AG10803 (cell line): ENCODE results near the gene KIDINS220.

ENCODE experiments used
- DNase-seq: peaks from one replicate; pipeline ENCODE4 v3.0.0; 2010; ENCODE audit warnings: low read depth
- H3K4me3 ChIP-seq: 2 replicates; pipeline ENCODE4 v1.5.1; 2011; ENCODE audit warnings: mild to moderate bottlenecking, low read length, control low read depth
- TF ChIP-seq, protein P1 (sequence below): conservative IDR thresholded peaks from 2 replicates; pipeline ENCODE4 v1.5.1; 2011; ENCODE audit warnings: mild to moderate bottlenecking, low read length, control low read depth, inconsistent platforms

KIDINS220 gene

DNA sequence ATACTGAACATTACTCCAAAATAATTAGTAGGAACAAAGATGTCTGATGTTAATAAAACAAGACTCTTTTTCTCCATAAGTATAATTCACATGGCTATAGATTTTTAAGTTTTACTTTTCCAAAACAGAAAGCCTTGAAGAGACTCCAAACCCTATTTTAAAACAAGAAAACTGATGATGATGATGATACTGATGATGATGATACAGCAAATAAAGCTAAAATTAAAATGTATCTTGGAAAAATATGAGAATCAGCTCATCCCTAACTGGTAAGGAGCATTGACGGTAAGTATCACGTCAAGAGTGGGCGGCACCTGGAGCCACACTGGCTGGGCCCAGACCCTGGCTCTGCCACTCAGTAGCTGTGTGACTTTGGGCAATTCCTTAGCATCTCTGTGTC lies 116.0 kb downstream of the KIDINS220 start:
- DNase-seq: no peak
- H3K4me3 ChIP-seq: no peak overlapping the region
- TF ChIP-seq, protein P1, sequence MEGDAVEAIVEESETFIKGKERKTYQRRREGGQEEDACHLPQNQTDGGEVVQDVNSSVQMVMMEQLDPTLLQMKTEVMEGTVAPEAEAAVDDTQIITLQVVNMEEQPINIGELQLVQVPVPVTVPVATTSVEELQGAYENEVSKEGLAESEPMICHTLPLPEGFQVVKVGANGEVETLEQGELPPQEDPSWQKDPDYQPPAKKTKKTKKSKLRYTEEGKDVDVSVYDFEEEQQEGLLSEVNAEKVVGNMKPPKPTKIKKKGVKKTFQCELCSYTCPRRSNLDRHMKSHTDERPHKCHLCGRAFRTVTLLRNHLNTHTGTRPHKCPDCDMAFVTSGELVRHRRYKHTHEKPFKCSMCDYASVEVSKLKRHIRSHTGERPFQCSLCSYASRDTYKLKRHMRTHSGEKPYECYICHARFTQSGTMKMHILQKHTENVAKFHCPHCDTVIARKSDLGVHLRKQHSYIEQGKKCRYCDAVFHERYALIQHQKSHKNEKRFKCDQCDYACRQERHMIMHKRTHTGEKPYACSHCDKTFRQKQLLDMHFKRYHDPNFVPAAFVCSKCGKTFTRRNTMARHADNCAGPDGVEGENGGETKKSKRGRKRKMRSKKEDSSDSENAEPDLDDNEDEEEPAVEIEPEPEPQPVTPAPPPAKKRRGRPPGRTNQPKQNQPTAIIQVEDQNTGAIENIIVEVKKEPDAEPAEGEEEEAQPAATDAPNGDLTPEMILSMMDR: no peak

DNA sequence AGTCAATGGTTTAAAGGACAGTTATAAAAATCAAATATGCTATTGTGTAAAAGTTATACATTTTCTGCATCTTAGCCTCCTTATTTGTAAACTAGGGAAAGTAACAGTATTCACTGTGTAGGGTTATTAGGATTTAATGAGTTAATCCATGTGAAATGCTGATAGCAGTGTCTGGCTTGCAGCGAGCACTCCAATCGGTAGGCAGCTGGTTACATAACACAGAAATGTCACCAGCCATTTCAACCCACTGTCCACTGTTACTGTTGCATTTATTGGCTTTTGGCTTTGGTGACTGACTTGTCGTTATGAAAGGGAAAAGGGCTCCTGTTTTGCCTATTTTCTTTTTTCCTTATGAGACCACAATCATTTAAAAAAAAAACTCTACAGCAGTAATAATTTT lies 116.7 kb downstream of the KIDINS220 start:
- H3K4me3 ChIP-seq: no peak overlapping the region
- TF ChIP-seq, protein P1: no peak
- no peak for DNase-seq

DNA sequence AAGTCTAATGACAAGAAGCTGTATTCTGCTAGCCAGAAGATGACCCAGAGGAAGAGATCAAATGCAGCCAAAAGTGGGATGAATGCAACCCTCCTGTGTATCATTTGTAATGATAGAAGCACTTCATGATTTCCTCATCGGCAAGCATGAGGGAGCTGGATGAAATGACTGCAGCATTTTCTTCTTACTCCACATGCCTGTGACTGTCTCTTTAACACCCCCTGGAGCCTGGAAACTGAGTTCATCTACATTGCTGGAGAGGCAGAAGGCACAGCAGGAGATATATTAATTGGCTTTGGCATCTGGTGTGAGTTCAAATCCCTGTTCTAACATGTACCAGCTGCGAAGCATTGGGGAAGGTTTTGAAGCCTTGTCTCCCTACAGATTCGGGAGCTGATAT lies 117.9 kb downstream of the KIDINS220 start:
- peak; percentile 59 for DNase-seq
- no peak overlapping the region for H3K4me3 ChIP-seq
- TF ChIP-seq, protein P1: no peak

DNA sequence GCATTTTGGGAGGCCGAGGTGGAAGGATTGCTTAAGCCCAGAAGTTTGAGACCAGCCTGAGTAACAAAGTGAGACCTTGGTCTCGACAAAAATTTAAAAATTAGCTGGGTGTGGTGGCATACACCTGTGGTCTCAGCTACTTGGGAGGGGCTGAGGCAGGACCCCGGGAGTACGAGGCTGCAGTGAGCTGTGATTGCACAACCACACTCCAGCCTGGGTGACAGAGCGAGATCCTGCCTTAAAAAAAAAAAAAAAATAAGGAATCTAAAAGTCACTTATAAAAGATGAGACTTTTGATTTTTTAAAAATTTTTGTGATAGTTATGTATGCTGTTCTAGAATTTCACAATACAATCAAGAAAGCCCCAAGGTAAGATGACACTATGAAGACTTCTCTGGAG lies 122.4 kb downstream of the KIDINS220 start:
- DNase-seq: no peak
- TF ChIP-seq, protein P1: no peak
- H3K4me3 ChIP-seq: no peak overlapping the region

DNA sequence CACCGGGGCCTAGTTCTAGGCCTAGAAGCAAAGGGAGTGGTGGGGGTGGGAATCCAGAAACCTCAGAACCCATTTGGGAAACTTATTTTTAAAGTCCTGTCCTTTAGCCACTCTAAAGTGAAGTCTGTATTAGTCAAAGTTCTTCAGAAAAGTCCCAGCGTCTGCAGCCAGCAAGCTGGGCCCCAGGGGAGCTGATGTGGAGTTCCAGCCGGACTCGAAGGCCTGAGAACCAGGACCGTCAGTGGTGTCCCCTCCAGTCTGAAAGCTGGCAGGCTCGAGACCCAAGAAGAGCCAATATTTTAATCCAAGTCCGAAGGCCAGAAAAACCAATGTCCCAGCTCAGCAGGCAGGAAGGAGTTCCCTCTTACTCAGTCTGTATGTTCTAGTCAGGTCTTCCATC lies 123.1 kb downstream of the KIDINS220 start:
- no peak for DNase-seq
- no peak overlapping the region for H3K4me3 ChIP-seq
- TF ChIP-seq, protein P1: no peak

DNA sequence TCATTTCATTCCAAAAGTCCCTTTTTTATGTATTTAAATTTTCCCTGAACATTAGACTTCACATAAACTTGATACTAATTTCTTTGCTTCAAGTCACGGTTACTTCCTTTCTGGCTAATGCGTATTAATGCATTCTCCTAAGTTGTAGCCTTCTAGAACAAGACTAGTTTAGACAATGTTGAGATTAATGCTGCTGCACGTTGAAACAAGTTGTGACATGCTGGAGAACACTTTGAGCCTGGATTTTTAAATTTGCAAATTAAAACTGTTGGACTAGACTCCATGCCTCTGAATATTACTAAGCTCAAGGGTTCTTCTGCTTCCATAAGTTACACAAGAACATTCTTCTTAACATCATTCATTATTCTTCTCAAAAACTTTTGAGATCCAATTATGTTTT lies 126.5 kb downstream of the KIDINS220 start:
- DNase-seq: no peak
- no peak overlapping the region for H3K4me3 ChIP-seq
- TF ChIP-seq, protein P1: no peak

DNA sequence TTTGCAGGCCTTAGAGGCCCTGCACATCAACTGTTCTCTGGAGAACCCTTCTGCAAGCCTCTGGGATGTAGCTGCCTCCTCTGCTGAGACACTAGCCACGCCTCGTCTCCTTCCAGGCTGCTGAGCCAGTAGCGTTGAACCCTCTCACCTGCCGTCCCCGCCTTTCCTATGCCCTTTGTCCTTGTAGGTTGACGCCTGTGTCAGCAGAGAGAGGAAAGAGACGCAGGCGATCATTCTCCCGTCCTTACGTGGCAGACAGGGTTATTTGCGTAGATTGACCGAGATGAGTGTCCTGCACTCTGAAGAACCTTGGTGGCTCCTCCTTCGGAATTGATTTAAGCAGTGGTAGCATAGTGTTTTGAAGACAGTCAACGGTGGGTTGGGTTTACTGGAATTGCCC lies 127.8 kb downstream of the KIDINS220 start:
- TF ChIP-seq, protein P1: no peak
- H3K4me3 ChIP-seq: no peak overlapping the region
- DNase-seq: no peak
